Amniotic epithelial cell (primary cell): ENCODE measurements around the gene ABCF1.
A peak's percentile ranks its signal among the peaks of the same experiment; 100 is the strongest.

ENCODE experiments used
- DNase-seq: peaks from one replicate; pipeline ENCODE4 v3.0.0-alpha.2; 2010; ENCODE audit warnings: low read depth

Gene ABCF1

GRCh38 chr6:30560930-30561329 lies 10.3 kb upstream of the ABCF1 start:
- DNase-seq, result no peak

GRCh38 chr6:30562470-30563425 lies 8.5 kb upstream of the ABCF1 start:
- no peak for DNase-seq

GRCh38 chr6:30564114-30564513 lies 7.1 kb upstream of the ABCF1 start:
- DNase-seq, result no peak

- peak; percentile 68 for DNase-seq
Measured at GRCh38 chr6:30565772-30566171, 5.5 kb upstream of the ABCF1 start.

GRCh38 chr6:30568245-30568644 lies 3.0 kb upstream of the ABCF1 start:
- no peak for DNase-seq

GRCh38 chr6:30570263-30570662 lies 979 bp upstream of the ABCF1 start:
- DNase-seq, result no peak

GRCh38 chr6:30570740-30571074 lies 535 bp upstream of the ABCF1 start:
- no peak for DNase-seq

GRCh38 chr6:30571762-30572082 lies 480 bp downstream of the ABCF1 start:
- peak; percentile 4 for DNase-seq

- DNase-seq, result no peak
Measured at GRCh38 chr6:30572148-30572547, 906 bp downstream of the ABCF1 start.

GRCh38 chr6:30573113-30573512 lies 1.9 kb downstream of the ABCF1 start:
- DNase-seq, result no peak

GRCh38 chr6:30578051-30578450 lies 6.8 kb downstream of the ABCF1 start:
- no peak for DNase-seq

GRCh38 chr6:30583921-30584320 lies 12.7 kb downstream of the ABCF1 start:
- no peak for DNase-seq

GRCh38 chr6:30589754-30590358 lies 18.6 kb downstream of the ABCF1 start:
- DNase-seq, result no peak

GRCh38 chr6:30590509-30590908 lies 19.3 kb downstream of the ABCF1 start:
- DNase-seq, result no peak

- peak; percentile 57 for DNase-seq
Measured at GRCh38 chr6:30591008-30591407, 19.8 kb downstream of the ABCF1 start.

GRCh38 chr6:30592287-30592686 lies 21.0 kb downstream of the ABCF1 start:
- no peak for DNase-seq

- DNase-seq, result peak; percentile 79
Measured at GRCh38 chr6:30597315-30598144, 26.3 kb downstream of the ABCF1 start.

GRCh38 chr6:30598912-30599624 lies 27.8 kb downstream of the ABCF1 start:
- DNase-seq, result no peak

- DNase-seq, result no peak
Measured at GRCh38 chr6:30599625-30600324, 28.5 kb downstream of the ABCF1 start.

- no peak for DNase-seq
Measured at GRCh38 chr6:30600451-30600961, 29.3 kb downstream of the ABCF1 start.

- no peak for DNase-seq
Measured at GRCh38 chr6:30601436-30601814, 30.2 kb downstream of the ABCF1 start.
